Activated naive CD4-positive, alpha-beta T cell treated with anti-CD3 and anti-CD28 coated beads, Interleukin-2, amount 50 U/mL, for 16 hours (primary cell): Measurements from ENCODE around the gene ALDH2.
"Not testable (repeated sequence)": the region's sequence is repeated elsewhere in the genome, so short reads cannot be mapped to it uniquely, and the experiment has no call there.

Source experiments
- DNase-seq: peaks from one replicate; pipeline ENCODE4 v3.0.0-alpha.2; 2020

ALDH2 gene

DNA sequence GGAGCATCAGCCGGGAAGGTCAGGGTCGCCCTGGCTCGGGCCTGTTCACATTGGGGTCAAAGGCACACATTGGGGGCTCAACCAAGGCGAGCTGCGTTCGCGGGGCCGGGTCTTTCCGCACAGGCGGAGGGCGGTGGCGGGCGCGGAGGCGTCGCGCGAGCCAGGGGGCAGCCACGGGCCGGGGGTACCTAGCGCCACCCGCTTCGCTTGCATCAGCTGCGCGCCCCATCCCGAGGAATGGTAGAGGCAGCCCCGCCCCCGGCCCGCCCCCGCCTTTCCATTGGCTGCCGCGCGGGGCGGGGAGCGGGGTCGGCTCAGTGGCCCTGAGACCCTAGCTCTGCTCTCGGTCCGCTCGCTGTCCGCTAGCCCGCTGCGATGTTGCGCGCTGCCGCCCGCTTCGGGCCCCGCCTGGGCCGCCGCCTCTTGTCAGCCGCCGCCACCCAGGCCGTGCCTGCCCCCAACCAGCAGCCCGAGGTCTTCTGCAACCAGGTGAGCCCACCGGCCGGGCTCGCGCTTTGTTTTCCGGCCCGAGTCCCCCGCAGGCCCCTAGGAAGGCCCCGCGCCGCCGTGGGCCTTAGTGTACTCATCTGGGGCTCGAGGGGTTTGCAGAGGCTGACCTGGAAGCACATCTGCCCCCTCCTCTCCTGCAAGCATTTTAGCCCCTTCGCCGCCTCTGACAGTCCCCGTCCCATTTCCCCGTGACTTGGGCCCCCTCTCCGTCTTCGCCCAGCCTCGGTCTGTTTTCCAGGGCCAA, at the start of gene ALDH2:
TSS of gene ALDH2 (plus strand) at position 326 of the 754 bp plus-strand sequence. CDS start at position 376, 50 bp downstream.
- peak; percentile 48 for DNase-seq

DNA sequence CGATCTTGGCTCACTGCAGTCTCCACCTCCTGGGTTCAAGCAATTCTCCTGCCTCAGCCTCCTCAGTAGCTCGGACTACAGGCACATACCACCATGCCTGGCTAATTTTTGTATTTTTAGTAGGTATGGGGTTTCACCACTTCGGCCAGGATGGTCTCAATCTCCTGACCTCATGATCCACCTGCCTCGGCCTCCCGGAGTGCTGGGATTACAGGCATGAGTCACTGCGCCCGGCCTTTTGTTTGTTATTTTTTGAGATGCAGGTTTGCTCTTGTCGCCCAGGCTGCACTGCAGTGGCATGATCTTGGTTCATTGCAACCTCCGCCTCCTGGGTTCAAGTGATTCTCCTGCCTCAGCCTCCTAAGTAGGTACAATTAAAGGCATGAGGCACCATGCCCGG, 47.4 kb upstream of the ALDH2 start:
- DNase-seq: not testable (repeated sequence)

DNA sequence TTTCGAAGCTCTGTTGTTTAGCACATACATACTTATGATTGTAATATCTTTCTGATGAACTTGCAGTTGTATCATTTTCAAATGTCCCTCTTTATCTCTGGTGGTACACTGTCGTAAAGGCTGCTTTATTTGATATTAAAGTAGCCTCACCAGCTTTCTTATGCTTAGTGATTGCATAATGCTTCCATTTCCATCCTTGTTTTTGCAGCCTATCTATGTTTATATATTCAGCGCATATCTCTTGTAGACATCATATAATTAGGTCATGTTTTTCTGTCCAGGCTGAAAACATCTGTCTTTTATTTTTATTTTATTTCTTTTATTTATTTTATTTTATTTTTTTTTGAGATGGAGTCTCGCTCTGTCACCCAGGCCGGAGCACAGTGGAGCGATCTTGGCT, 46.3 kb upstream of the ALDH2 start:
- DNase-seq: no peak

DNA sequence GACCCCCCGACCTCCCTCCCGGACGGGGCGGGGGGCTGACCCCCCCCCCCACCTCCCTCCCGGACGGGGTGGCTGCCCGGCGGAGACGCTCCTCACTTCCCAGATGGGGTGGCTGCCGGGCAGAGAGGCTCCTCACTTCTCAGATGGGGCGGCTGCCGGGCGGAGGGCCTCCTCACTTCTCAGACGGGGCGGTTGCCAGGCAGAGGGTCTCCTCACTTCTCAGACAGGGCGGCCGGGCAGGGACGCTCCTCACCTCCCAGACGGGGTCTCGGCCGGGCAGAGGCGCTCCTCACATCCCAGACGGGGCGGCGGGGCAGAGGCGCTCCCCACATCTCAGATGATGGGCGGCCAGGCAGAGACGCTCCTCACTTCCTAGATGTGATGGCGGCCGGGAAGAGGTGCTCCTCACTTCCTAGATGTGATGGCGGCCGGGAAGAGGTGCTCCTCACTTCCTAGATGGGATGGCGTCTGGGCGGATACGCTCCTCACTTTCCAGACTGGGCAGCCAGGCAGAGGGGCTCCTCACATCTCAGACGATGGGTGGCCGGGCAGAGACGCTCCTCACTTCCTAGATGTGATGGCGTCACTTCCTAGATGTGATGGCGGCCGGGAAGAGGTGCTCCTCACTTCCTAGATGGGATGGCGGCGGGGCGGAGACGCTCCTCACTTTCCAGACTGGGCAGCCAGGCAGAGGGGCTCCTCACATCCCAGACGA, 42.9 kb upstream of the ALDH2 start:
- DNase-seq: not testable (repeated sequence)

DNA sequence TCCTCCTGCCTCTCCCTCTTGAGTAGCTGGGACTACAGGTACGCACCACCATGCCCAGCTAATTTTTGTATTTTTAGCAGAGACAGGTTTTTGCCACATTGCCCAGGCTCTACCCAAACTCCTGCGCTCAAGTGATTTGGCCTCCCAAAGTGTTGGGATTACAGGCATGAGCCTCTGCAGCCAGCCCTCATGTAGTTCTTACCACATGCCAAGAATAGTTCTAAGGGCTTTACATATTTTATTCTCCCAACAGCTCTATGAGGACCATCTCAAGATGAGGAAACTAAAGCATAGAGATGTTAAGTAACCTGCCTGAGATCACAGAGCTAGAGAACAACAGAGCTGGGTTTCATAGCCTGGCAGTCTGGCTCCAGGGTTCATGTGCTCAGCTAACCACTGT, 37.9 kb upstream of the ALDH2 start:
- no peak for DNase-seq

DNA sequence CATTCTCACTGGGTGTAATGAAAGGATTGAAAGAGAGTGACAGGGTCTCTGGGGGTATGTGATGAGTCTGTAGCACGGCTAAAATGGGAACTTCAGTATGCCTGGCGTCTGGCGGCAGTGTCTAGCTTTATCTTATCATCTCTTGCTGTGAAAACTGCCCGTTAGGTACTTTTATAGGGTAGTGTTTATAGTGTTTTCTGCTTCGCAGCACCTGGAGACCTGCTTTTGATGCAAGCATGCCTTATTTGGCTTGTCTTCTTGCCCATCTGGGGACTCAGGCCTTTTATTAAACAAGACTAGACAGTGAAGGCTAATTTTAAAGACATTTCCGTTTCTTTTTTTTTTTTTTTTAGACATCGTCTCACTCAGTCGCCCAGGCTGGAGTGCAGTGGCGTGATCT, 36.3 kb upstream of the ALDH2 start:
- no peak for DNase-seq

DNA sequence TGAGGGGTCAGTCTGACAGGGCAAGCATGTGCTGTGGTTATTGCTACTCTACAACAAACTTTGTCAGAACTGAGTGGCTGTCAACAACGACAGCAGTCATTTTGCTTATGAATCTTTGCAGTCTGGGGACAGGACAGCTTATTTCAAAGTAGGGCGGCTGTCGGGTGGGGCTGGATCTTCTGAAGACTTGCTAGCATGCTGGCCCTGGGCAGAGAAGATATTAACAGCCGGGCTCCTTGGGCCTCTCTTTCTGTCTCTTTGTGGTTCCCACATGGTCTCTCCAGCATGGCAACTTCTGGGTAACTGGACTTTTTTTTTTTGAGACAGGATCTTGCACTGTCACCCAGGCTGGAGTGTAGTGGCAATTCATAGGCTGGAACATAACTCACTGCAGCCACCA, 33.9 kb upstream of the ALDH2 start:
- DNase-seq: no peak

DNA sequence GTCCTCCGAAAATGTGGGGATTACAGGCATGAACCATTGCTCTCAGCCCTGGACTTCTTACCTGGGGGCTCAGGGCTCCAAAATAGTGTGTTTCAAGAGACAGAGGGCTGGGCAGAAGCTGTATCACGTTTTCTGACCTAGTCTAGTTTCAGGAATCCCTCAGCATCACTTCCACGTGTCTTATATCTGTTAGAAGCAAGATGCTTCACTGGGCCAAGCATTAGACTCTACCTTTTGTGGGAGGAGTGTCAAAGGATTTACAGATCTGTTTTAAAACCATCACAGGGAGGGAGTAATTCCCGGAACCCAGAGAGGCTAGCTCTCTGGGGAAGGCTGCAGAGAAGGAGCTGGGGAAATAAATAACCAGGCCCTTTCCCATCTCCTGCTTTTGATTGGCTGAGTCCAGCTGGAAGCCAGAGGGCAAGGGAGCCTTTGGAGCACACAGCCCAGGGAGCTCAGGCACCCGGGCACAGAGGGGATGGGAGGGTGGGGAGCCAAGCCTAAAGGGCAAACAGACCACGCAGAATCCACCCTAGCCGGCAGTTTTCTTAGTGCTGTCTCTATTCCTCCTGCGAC, 33.3 kb upstream of the ALDH2 start:
- no peak for DNase-seq

DNA sequence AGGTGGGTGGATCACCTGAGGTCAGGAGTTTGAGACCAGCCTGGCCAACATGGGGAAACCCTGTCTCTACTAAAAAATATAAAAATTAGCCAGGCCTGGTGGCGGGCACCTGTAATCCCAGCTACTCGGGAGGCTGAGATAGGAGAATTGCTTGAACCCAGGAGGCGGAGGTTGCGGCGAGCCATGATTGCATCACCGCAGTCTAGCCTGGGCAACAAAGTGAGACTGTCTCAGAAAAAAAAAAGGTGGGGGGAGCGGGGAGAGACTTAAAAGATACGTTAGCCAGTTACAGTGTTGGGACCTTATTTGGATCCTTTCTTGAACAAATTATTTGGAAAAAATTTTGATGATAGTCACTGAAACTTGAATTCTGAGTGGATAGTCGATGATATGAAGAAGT, 27.2 kb upstream of the ALDH2 start:
- DNase-seq: not testable (repeated sequence)

DNA sequence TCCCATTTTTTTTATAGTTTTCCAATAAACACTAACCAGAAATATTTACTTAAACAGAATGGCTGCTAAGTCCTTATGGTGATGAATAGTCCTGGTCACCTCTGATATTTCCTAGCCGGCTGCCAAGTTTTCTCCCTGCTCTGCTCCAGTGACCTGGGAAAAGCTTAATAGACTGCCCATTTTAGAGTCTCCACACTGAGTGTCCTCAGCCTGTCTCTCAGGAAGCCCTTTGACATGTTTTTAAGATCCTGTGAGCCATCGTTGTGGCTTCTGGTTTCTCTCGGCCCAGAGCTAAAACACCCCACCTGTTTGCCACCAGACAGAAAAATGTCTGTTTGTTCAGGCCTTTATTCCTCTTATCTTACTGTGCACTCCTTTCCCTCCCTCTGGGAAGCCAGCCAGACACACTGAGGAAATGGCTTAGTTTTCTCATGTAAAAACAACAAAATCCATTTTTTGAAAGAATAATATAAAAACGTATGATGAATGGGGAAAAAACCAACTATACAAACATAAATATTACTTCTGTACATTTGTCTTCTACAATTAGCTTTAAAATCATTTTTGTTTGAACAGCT, 25.4 kb upstream of the ALDH2 start:
- no peak for DNase-seq

DNA sequence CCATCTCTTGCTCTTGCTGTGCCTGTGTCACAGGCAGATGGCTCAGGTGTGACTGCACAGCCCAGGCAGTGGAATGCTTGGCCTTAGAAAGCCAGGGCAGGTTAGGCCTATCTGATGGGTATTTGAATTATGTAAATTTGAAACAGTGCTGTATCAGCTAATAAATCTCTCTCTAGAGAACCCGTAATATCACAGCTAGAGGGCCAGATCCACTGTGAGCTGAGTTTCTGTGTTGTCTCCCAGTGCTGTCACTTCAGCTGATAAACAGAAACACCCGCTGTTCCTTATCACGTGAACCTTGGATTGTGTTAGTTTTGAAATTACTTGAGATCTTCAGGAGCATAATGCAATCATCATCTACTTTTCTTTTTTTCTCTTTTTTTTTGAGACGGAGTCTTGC, 21.5 kb upstream of the ALDH2 start:
- no peak for DNase-seq

DNA sequence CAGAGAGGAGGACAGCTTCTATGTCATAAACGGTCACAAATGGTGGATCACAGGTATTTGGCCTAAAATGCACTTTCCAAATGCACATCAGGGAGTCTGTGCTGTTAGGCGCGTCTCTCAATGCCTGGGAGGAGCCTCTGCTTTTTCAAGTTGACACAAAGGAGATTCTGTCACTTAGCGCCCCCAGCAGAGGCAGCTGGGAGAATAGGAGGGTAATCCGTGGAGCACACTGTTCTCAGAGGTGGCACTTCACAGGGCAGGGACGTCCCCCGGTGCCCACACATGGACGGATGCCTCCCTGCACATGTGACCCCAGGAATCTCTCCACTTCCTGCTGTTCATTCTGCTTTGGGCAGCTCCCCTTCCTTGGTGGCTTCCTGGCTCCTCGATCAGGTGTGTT, 19.4 kb upstream of the ALDH2 start:
- no peak for DNase-seq

DNA sequence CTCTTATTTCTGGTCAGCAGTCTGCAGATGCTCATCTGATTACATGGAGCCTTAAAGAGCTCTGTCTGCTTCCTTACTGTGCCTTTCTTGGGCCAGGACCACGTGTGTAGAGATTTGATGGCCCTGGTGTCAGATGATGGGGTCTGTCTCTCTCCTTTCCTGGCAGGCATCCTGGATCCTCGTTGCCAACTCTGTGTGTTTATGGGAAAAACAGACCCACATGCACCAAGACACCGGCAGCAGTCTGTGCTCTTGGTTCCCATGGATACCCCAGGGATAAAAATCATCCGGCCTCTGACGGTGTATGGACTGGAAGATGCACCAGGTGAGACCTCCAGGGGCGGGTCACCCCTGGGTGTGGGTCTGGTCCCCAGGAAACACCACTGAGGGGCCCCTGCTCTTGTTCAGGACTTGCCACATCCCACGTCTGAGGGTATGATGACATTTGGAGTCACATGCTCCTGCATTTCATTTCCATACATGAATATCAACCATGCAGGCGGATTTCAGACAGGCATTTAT, 18.5 kb upstream of the ALDH2 start:
- DNase-seq: no peak

DNA sequence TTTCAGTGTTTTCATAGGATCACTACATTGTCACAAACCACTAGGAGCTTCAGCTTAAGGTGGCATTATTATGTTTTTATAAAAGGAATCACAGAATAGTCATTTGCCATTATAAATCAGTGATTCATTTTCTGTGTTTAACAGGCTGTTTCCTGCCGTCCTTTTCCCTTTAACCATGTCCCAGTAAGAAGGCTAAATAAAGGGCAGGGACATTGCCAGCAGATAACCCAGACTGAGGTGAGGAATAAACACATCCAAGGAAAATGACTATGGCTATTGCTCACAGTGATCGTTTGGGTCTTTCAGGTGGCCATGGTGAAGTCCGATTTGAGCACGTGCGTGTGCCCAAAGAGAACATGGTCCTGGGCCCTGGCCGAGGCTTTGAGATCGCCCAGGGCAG, 17.9 kb upstream of the ALDH2 start:
- DNase-seq: no peak

DNA sequence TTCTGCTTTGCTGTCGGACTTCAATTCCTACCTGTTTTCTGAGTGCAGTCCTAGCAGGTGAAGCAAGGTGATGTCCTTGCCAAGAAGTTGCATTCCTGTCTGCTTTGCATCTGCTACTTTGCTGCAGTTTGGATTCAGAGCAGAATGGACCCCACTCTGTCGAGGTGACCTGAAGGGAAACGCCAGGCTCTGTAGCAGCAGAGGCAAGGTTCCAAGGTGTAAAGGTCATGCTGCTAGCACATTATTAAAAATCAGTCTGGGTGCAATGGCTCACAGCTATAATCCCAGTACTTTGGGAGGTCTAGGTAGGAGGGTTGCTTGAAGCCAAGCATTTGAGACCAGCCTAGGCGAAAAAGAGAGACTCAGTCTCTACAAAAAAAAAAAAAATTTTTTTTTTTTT, 17.3 kb upstream of the ALDH2 start:
- DNase-seq: no peak

DNA sequence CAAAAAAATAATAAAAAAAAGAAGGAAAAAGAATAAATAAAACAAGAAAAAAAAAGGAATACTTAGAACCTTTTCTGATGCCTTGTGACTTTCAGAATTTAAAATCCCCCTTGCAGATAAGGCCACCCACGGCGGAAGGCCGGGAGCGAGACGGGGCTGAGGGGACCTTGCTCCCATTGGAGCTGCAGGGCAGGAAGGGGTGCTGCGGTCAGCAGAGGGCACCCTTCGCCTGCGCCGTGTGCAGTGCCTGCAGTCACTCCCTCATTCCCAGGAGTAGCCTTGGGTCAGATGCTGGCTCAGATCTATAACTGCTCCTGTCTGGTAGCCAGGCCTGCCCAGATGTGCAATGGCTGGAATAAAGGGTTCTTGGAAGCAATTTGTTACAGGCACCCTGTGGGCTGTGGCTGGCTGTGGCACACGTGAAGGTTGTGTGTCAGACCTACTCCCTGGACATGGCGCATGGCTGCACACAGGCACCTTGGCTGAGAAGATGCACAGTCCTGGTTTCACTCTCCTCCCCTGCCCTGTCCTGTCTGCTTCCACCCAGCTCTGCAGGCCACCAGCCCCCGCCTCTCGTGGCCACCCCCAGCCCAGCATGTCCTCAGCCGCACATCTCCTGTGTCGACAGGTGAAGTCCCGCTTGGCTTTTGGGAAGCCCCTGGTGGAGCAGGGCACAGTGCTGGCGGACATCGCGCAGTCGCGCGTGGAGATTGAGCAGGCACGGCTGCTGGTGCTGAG, 13.4 kb upstream of the ALDH2 start:
- DNase-seq: no peak

DNA sequence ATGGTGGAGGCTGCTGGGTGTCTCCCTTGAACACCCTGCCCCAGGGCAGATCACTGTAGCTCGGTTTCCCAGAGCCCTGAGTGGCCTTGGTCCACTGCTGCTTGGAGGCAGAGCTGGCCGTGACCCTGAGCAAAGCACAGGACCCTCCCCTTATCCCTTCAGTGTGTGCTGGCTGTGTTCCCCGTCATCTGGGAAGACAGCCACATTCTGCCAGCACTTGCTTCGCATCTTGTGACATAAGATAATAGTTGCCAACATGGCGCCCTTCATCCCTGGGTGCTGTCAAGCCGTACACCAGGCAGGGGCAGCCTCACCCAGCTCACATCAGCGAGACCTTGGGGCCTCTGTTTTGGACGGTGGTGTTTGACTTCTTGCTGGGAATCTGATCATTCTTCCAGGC, 12.1 kb upstream of the ALDH2 start:
- no peak for DNase-seq

DNA sequence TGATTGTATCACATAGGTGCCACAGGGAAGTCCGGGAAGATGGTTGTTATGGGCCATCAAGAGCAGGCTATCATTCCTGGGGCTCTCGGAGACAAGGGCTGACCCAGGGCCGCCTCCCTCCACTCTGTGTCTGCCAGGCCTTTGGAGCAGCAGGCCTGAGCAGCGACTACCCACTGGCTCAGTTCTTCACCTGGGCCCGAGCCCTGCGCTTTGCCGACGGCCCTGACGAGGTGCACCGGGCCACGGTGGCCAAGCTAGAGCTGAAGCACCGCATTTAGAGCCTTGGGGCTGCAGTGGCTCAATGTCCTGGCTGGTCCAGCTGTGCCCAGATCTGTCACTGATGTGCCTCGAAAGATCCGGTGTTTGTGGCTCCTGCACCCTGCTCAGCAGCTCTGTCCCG, 10.5 kb upstream of the ALDH2 start:
- no peak for DNase-seq

DNA sequence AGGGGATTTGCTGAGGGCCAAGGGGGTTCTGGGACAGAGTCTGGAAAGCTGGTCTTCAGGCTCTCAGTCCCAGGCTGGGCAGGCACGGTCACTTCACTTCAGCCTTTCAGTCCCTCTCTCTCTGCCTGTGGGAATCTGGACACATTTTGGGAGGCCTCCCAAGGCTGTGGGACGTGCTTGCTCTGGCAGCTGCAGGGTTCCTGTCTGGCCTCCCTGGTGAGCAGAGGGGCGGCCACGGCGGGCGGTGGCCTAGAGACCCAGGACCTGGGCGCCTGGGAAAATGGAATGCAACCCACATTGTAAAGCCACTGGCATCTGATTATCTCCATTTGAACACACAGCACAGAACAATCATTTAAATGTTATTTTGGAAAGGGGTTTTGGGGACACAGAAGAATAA, 10.1 kb upstream of the ALDH2 start:
- DNase-seq: no peak

DNA sequence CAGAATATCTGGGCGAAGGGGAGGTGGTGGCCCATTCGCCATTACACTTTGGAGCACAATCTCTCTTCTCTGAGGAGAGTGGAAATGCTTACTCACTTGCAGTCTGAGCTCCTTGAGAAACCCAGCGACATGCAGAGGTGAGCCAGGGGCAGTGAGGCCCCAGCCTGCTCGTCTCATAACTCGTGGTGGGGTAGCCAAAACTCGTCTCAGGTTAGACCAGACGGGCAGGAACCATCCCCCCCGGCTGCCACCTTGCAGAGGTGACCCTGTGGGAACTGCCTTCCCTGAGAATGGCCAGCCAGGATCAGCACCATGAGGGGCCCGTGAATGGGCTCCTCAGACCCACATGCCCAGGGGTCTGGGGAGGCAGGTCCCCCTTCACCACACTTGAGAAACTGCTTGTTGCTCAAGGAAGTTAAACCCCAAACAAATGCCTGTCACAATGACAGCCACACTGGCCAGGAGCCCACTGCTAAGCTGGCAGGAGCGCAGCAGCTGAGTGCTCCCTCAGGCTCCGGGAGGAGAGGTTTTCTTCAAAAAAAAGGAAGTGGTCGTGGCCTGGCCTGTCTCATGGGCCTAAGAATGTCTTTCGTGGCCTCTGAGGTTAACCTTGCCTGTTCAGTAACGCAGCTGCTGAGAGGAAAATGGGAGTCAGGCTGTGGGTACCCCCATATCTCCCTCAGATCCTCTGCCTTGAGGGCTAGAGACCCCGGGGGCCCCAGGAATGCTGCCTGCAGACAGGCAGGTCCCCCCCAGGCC, 9.2 kb upstream of the ALDH2 start:
- no peak for DNase-seq

DNA sequence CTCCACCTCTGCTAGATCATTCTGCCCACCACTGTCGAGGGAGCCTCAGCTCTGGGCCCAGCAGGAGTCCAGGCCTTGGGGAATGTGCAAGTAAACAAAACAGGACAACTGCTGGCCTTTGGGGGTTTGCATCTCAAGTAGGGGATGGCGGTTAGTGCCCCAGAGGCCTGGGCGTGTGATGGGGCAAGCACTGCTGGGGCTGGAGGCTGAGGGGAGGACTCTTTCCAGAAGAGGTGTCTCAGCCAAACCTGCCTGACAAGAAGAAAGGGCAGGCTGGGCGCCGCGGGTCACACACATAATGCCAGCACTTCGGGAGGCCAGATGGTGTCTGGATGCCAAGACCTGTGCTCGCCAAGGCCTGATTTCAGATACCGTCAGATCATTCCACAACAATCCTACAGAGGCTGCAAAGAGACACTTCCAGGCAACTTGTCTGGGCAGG, 8.6 kb upstream of the ALDH2 start:
- DNase-seq: no peak

DNA sequence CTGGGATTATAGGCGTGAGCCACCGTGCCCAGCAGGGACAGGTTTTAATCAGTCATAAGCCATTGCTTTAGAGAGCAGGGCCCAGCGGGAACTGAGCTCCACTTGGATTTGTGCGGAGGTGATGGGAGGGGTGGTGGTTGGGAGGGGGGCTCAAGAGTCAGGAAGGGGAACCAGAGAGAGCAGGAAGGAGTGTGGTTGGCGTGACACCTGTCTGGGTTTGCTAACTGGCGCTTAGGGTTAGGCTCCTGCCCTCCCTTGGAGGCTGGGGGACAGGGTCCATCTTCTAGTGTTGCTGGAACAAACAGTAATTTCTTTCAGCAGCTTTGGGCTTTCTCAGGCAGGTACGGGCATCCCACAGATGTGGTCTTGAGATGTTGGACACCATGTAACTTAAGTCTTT, 7.5 kb upstream of the ALDH2 start:
- DNase-seq: no peak
